HEK293T (cell line): ENCODE results near the gene LINC01488.

Experiments
- ARNT ChIP-seq: fragments of 450-650 bp; IDR thresholded peaks from 2 replicates; pipeline ENCODE4 v1.6.1; 2017; ENCODE audit warnings: mild to moderate bottlenecking
- BHLHE40 ChIP-seq: fragments of 450-650 bp; IDR thresholded peaks from 2 replicates; pipeline ENCODE4 v1.6.1; 2016; ENCODE audit warnings: mild to moderate bottlenecking, moderate library complexity, borderline replicate concordance
- ELF4 ChIP-seq: fragments of 450-650 bp; IDR thresholded peaks from 2 replicates; pipeline ENCODE4 v1.6.1; 2017; ENCODE audit warnings: antibody characterized with exemption
- FOXA1 ChIP-seq: fragments of 450-650 bp; IDR thresholded peaks from 2 replicates; pipeline ENCODE4 v1.6.1; 2016; ENCODE audit warnings: mild to moderate bottlenecking
- FOXK2 ChIP-seq: fragments of 450-650 bp; IDR thresholded peaks from 2 replicates; pipeline ENCODE4 v1.6.1; 2016; ENCODE audit warnings: mild to moderate bottlenecking
- FOXM1 ChIP-seq: fragments of 450-650 bp; IDR thresholded peaks from 2 replicates; pipeline ENCODE4 v1.6.1; 2017; ENCODE audit warnings: mild to moderate bottlenecking, borderline replicate concordance
- LEF1 ChIP-seq: fragments of 450-650 bp; IDR thresholded peaks from 2 replicates; pipeline ENCODE4 v1.6.1; 2017; ENCODE audit warnings: mild to moderate bottlenecking, borderline replicate concordance
- NFRKB ChIP-seq: fragments of 450-650 bp; IDR thresholded peaks from 2 replicates; pipeline ENCODE4 v1.6.1; 2016; ENCODE audit warnings: mild to moderate bottlenecking, moderate library complexity
- SP1 ChIP-seq: fragments of 450-650 bp; IDR thresholded peaks from 2 replicates; pipeline ENCODE4 v1.6.1; 2017
- SUZ12 ChIP-seq: fragments of 450-650 bp; IDR thresholded peaks from 2 replicates; pipeline ENCODE4 v1.6.1; 2016; ENCODE audit warnings: mild to moderate bottlenecking
- TARDBP ChIP-seq: fragments of 450-650 bp; IDR thresholded peaks from 2 replicates; pipeline ENCODE4 v1.6.1; 2016
- ZNF384 ChIP-seq: fragments of 450-650 bp; IDR thresholded peaks from 2 replicates; pipeline ENCODE4 v1.6.1; 2016
- TF ChIP-seq, protein P1 (sequence below): fragments of 450-650 bp; IDR thresholded peaks from 2 replicates; pipeline ENCODE4 v1.6.1; 2016

DNA sequence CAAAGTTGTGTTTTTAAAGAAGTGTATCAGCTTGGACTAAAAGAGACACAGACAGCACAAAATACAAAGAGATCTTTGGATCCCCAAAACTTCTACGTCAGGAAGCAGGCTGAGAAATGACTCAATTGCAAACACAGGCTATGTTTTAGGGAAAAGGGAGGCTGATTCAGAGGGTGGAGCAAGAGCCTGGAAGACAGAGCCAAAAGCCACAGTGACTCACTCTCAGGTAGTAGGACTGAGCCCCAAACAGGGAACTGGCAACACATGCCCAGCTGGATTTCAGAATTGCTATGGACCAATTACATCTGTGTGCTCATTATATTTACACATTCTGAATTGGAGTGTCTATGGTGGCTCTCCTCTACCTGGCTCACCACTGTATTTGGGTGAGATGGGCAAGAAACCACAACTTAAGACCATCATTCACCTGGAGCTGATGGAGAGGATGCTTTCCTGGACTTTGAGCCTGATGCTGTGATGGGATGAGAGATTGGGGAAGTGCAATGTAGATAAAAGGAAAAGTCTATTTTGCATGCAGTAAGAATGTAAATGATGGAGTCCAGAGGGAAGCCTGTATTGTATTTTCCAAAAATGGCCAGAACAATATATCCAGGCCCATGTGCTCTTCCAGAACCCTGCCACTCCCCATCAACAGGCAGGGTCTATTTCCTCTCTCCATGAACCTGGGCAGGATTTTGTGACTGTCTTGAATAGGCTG is 20.8 kb upstream of the LINC01488 start:
- TF ChIP-seq FOXA1: no peak
- TF ChIP-seq SP1: no peak
- no peak for TF ChIP-seq SUZ12
- no peak for TF ChIP-seq NFRKB
- no peak for TF ChIP-seq FOXK2
- no peak for TF ChIP-seq ARNT
- no peak for TF ChIP-seq TARDBP
- TF ChIP-seq ZNF384: no peak
- no peak for TF ChIP-seq FOXM1
- TF ChIP-seq LEF1: no peak
- TF ChIP-seq, protein P1, sequence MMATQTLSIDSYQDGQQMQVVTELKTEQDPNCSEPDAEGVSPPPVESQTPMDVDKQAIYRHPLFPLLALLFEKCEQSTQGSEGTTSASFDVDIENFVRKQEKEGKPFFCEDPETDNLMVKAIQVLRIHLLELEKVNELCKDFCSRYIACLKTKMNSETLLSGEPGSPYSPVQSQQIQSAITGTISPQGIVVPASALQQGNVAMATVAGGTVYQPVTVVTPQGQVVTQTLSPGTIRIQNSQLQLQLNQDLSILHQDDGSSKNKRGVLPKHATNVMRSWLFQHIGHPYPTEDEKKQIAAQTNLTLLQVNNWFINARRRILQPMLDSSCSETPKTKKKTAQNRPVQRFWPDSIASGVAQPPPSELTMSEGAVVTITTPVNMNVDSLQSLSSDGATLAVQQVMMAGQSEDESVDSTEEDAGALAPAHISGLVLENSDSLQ: no peak
- TF ChIP-seq ELF4: no peak
- no peak for TF ChIP-seq BHLHE40
